Left ventricle myocardium inferior (tissue), 1 donor: ENCODE data around the gene NECTIN3. TPM values are rescaled to one million over a fixed set of nuclear protein-coding genes. Genes with fewer than 3 reads are reported as not detected.

ENCODE experiments used
- DNase-seq: peaks from one replicate; pipeline ENCODE4 v3.0.0-alpha.2; 2020
- H3K27ac ChIP-seq: fragments of 200-600 bp; replicated peaks from 2 replicates; pipeline ENCODE4 v1.8.0; 2021
- H3K27me3 ChIP-seq: fragments of 200-600 bp; 2 replicates; pipeline ENCODE4 v1.8.0; 2021; ENCODE audit warnings: low read depth
- H3K36me3 ChIP-seq: fragments of 200-600 bp; 2 replicates; pipeline ENCODE4 v1.8.0; 2021
- H3K4me1 ChIP-seq: fragments of 200-600 bp; 2 replicates; pipeline ENCODE4 v1.8.0; 2021
- H3K4me3 ChIP-seq: fragments of 200-600 bp; 2 replicates; pipeline ENCODE4 v1.8.0; 2021; ENCODE audit warnings: mild to moderate bottlenecking, moderate library complexity
- H3K9me3 ChIP-seq: fragments of 200-600 bp; replicated peaks from 2 replicates; pipeline ENCODE4 v1.8.0; 2021
- intact Hi-C: fragments of 100-400 bp; cut with micrococcal nuclease; formaldehyde crosslinking; loops from one replicate; pipeline ENCODE4 v1.11.0; 2022
- total RNA-seq: library from RNA; stranded (reverse); fragmentation: NEBNext Ultra II Directional; extraction: Animal tissue kit (Norgen Biotek cat#: 25700); gene quantifications from one replicate; pipeline ENCODE4 v1.2.1, GENCODE V29; 2021
- TF ChIP-seq, protein P1 (sequence below): fragments of 200-600 bp; IDR thresholded peaks from 2 replicates; pipeline ENCODE4 v1.8.0; 2021; ENCODE audit warnings: antibody characterized with exemption, mild to moderate bottlenecking, borderline replicate concordance
- donor health status: DM: no; HTN: yes; CAD: no; lungs with severe emphysema.

The NECTIN3 gene
- total RNA-seq, 1 donor from 2014 or later, result 7.6 TPM

GRCh38 chr3:111047042-111047441 is 24.6 kb upstream of the NECTIN3 start:
- H3K4me3 ChIP-seq, result no peak overlapping the region
- DNase-seq, result no peak
- TF ChIP-seq, protein P1, sequence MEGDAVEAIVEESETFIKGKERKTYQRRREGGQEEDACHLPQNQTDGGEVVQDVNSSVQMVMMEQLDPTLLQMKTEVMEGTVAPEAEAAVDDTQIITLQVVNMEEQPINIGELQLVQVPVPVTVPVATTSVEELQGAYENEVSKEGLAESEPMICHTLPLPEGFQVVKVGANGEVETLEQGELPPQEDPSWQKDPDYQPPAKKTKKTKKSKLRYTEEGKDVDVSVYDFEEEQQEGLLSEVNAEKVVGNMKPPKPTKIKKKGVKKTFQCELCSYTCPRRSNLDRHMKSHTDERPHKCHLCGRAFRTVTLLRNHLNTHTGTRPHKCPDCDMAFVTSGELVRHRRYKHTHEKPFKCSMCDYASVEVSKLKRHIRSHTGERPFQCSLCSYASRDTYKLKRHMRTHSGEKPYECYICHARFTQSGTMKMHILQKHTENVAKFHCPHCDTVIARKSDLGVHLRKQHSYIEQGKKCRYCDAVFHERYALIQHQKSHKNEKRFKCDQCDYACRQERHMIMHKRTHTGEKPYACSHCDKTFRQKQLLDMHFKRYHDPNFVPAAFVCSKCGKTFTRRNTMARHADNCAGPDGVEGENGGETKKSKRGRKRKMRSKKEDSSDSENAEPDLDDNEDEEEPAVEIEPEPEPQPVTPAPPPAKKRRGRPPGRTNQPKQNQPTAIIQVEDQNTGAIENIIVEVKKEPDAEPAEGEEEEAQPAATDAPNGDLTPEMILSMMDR, result no peak
- intact Hi-C loops, result no loop called here
- H3K4me1 ChIP-seq, result no peaks in the 10 kb centered on the region
- H3K36me3 ChIP-seq, result no peaks in the 10 kb centered on the region
- no peaks in the 10 kb centered on the region for H3K9me3 ChIP-seq
- no peak overlapping the region for H3K27ac ChIP-seq
- no peaks in the 10 kb centered on the region for H3K27me3 ChIP-seq

DNA sequence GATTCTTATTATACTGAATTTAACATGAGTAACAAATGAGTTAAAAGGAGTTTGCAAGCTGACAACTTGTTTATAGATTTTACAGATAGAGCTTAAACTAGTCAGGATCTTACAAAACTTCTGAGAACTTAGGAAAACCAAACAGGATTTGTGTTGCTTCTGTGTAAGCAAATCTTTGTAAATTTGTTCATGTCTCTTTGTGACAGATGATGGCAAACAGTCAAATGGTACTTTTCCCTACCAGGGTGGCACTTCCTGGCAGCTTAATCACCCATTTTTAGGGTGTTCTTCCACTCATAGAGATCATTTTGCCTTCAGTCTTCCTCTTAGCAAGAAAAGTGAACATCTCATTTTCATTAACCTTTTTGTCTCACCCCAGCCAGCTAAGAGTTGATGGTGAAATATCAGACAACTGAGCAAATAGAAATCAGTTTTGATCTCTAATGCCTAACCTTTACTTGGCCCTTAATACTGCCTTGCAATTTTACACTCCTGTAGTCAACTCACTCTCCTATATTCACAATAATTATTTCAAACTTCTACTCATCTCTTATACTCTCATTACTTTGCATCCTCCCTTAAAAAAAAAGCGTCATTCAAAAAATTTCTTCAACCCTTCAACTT is 23.7 kb upstream of the NECTIN3 start:
- no peak overlapping the region for H3K4me3 ChIP-seq
- intact Hi-C loops, result no loop called here

DNA sequence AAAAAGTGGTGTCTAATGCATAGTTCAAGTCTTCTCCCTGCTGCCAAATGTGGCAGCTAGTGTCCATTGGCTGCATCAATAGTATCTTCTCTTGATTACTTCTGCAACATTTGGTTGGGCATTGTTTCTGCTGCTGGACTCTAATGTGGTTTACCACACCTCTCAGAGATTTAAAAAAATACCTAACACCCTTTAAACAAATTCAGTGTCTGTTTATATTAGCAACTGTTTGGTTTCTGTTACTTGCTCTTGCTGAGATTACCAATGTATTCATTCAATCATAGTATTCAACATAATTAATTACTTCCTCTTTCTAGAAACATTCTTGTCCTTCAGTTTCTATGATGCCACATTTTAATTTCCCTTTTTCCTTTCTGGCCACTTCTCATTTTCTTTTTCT is 20.3 kb upstream of the NECTIN3 start:
- DNase-seq, result no peak
- Histone ChIP-seq H3K9me3 (no peaks in the 10 kb centered on the region), H3K4me1 (no peaks in the 10 kb centered on the region), H3K4me3 (no peak overlapping the region), H3K36me3 (no peaks in the 10 kb centered on the region), H3K27ac (no peak overlapping the region), H3K27me3 (no peaks in the 10 kb centered on the region)
- TF ChIP-seq, protein P1, result no peak
- intact Hi-C loops, result no loop called here

More for the DNA sequence above, 23.7 kb upstream of the NECTIN3 start:
- no peak overlapping the region for H3K27ac ChIP-seq
- TF ChIP-seq, protein P1, result no peak
- no peak for DNase-seq
- H3K36me3 ChIP-seq, result no peaks in the 10 kb centered on the region
- no peaks in the 10 kb centered on the region for H3K27me3 ChIP-seq
- H3K4me1 ChIP-seq, result no peaks in the 10 kb centered on the region
- H3K9me3 ChIP-seq, result no peaks in the 10 kb centered on the region

GRCh38 chr3:111068574-111068973 is 3.0 kb upstream of the NECTIN3 start:
- TF ChIP-seq, protein P1, result no peak
- Histone ChIP-seq H3K4me1 (peaks cover 36% of the 10 kb centered on the region), H3K27me3 (no peaks in the 10 kb centered on the region), H3K9me3 (no peaks in the 10 kb centered on the region), H3K4me3 (no peak overlapping the region), H3K36me3 (no peaks in the 10 kb centered on the region), H3K27ac (no peak overlapping the region)
- no peak for DNase-seq
- intact Hi-C loops, result no loop called here

GRCh38 chr3:111069974-111070771 is 1.4 kb upstream of the NECTIN3 start:
- H3K27ac ChIP-seq, result peak overlapping the region; percentile 87
- H3K4me1 ChIP-seq, result peaks cover 45% of the 10 kb centered on the region
- DNase-seq, result no peak
- no peaks in the 10 kb centered on the region for H3K27me3 ChIP-seq
- intact Hi-C loops, result no loop called here
- TF ChIP-seq, protein P1, result no peak
- H3K9me3 ChIP-seq, result no peaks in the 10 kb centered on the region
- peak overlapping the region; percentile 83 for H3K4me3 ChIP-seq
- no peaks in the 10 kb centered on the region for H3K36me3 ChIP-seq
